IMR-90 (cell line): ENCODE results near the gene ITSN1. TPM values are rescaled to one million over a fixed set of nuclear protein-coding genes. Genes with fewer than 3 reads are reported as not detected.

Experiments used
- ATAC-seq: fragments of 200-7000 bp; cut with Tn5 transposase; 2 replicates; pipeline ENCODE4 v1.9.1; 2020; ENCODE audit warnings: low read depth, mild to moderate bottlenecking, moderate library complexity
- BruUV-seq: library from RNA; stranded (reverse); fragments of 400-500 nt; replicated peaks from 2 replicates; lab custom pipeline; 2021; lab: Mats Ljungman, UMichigan
- CTCF ChIA-PET: fragments of 300-600 bp; formaldehyde crosslinking; extraction: SDS; loops from one replicate; lab custom pipeline; 2021; ENCODE audit warnings: antibody characterized with exemption; lab: Yijun Ruan, JAX
- POLR2A ChIA-PET: fragments of 300-600 bp; sonication (Branson Sonifier 250); formaldehyde crosslinking; loops from one replicate; lab custom pipeline; 2022; ENCODE audit warnings: antibody characterized with exemption; ENCODE audit not compliant: unreplicated experiment; lab: Charles Lee
- DNase-seq: peaks from one replicate; pipeline ENCODE4 v3.0.0; 2013
- H2AFZ ChIP-seq: replicated peaks from 2 replicates; pipeline ENCODE3; 2013; ENCODE audit warnings: low read length, mild to moderate bottlenecking; ENCODE audit not compliant: poor library complexity
- H2AK5ac ChIP-seq: 2 replicates; pipeline ENCODE4 v1.6.1; 2013; ENCODE audit warnings: low read depth, low read length, inconsistent platforms
- H2AK9ac ChIP-seq: replicated peaks from 2 replicates; pipeline ENCODE3; 2013; ENCODE audit warnings: mild to moderate bottlenecking, low read depth, low read length, moderate library complexity; ENCODE audit not compliant: poor library complexity
- H2BK120ac ChIP-seq: 2 replicates; pipeline ENCODE4 v1.6.1; 2013; ENCODE audit warnings: low read depth, low read length, inconsistent platforms
- H2BK15ac ChIP-seq: 3 replicates; pipeline ENCODE4 v1.6.1; 2013; ENCODE audit warnings: low read depth, low read length, inconsistent platforms
- H2BK20ac ChIP-seq: 2 replicates; pipeline ENCODE4 v1.6.1; 2013; ENCODE audit warnings: low read depth, mild to moderate bottlenecking, inconsistent platforms, low read length, moderate library complexity
- H2BK5ac ChIP-seq: 2 replicates; pipeline ENCODE4 v1.6.1; 2013; ENCODE audit warnings: mild to moderate bottlenecking, low read depth, low read length, inconsistent platforms; ENCODE audit not compliant: poor library complexity, severe bottlenecking
- H3K14ac ChIP-seq: replicated peaks from 2 replicates; pipeline ENCODE4 v1.6.1; 2013; ENCODE audit warnings: low read depth, low read length, inconsistent platforms
- H3K18ac ChIP-seq: 2 replicates; pipeline ENCODE4 v1.6.1; 2013; ENCODE audit warnings: low read depth, low read length, control low read depth
- H3K23ac ChIP-seq: 2 replicates; pipeline ENCODE4 v1.6.1; 2013; ENCODE audit warnings: low read depth, low read length, inconsistent platforms
- H3K27ac ChIP-seq: 2 replicates; pipeline ENCODE4 v1.5.1; 2013; ENCODE audit warnings: mild to moderate bottlenecking, control low read depth, low read length; ENCODE audit not compliant: insufficient read depth
- H3K27me3 ChIP-seq: 2 replicates; pipeline ENCODE4 v1.6.1; 2013; ENCODE audit warnings: low read length; ENCODE audit not compliant: control insufficient read depth, insufficient read depth
- H3K36me3 ChIP-seq: 2 replicates; pipeline ENCODE4 v1.6.1; 2013; ENCODE audit warnings: low read length, mixed read lengths; ENCODE audit not compliant: control insufficient read depth, insufficient read depth
- H3K4ac ChIP-seq: 2 replicates; pipeline ENCODE4 v1.6.1; 2013; ENCODE audit warnings: low read depth, low read length, inconsistent platforms
- H3K4me1 ChIP-seq: 2 replicates; pipeline ENCODE4 v1.6.1; 2013; ENCODE audit warnings: low read length, mixed read lengths; ENCODE audit not compliant: control insufficient read depth, insufficient read depth
- H3K4me2 ChIP-seq: 2 replicates; pipeline ENCODE4 v1.6.1; 2013; ENCODE audit warnings: low read depth, mild to moderate bottlenecking, control low read depth, low read length, moderate library complexity
- H3K4me3 ChIP-seq: 2 replicates; pipeline ENCODE4 v1.5.1; 2013; ENCODE audit warnings: low read depth, mild to moderate bottlenecking, control low read depth, low read length, moderate library complexity; ENCODE audit not compliant: insufficient read depth
- H3K56ac ChIP-seq: 2 replicates; pipeline ENCODE4 v1.6.1; 2013; ENCODE audit warnings: low read length, inconsistent platforms; ENCODE audit not compliant: insufficient read depth; ENCODE audit errors: extremely low read depth
- H3K79me1 ChIP-seq, 2 experiments: 2 replicates each; pipeline ENCODE4 v1.6.1; 2013; ENCODE audit warnings: low read length in 2 of 2, inconsistent platforms in 1 of 2, low read depth in 1 of 2
- H3K9ac ChIP-seq: 2 replicates; pipeline ENCODE4 v1.6.1; 2013; ENCODE audit warnings: low read depth, low read length, control low read depth
- H3K9me1 ChIP-seq: 2 replicates; pipeline ENCODE4 v1.6.1; 2013; ENCODE audit warnings: low read length, inconsistent platforms; ENCODE audit not compliant: insufficient read depth
- H3K9me3 ChIP-seq: 2 replicates; pipeline ENCODE4 v1.6.1; 2013; ENCODE audit warnings: low read length; ENCODE audit not compliant: control insufficient read depth, insufficient read depth
- H4K20me1 ChIP-seq: 2 replicates; pipeline ENCODE4 v1.6.1; 2013; ENCODE audit warnings: low read length, inconsistent platforms; ENCODE audit not compliant: insufficient read depth
- H4K5ac ChIP-seq: 2 replicates; pipeline ENCODE4 v1.6.1; 2013; ENCODE audit warnings: mild to moderate bottlenecking, low read depth, low read length, control low read depth
- H4K8ac ChIP-seq, 2 experiments: 2 replicates each; pipeline ENCODE4 v1.6.1; 2013; ENCODE audit warnings: low read depth in 2 of 2, low read length in 2 of 2, control low read depth in 1 of 2, inconsistent platforms in 1 of 2
- H4K91ac ChIP-seq: 2 replicates; pipeline ENCODE4 v1.6.1; 2013; ENCODE audit warnings: low read depth, low read length, inconsistent platforms; ENCODE audit not compliant: insufficient read depth
- BHLHE40 ChIP-seq: fragments of 150-350 bp; IDR thresholded peaks from 2 replicates; pipeline ENCODE4 v1.6.1; 2016; ENCODE audit warnings: mild to moderate bottlenecking, low read depth, low read length
- CHD1 ChIP-seq: IDR thresholded peaks from 2 replicates; pipeline ENCODE4 v1.6.1; 2012; ENCODE audit warnings: low read depth, low read length, improper control_type of control experiment
- ELK1 ChIP-seq: fragments of 150-350 bp; IDR thresholded peaks from 2 replicates; pipeline ENCODE4 v1.6.1; 2016; ENCODE audit warnings: low read depth, mild to moderate bottlenecking, low read length, moderate library complexity, borderline replicate concordance
- FOS ChIP-seq: fragments of 150-350 bp; IDR thresholded peaks from 2 replicates; pipeline ENCODE4 v1.6.1; 2016; ENCODE audit warnings: low read depth, low read length
- MXI1 ChIP-seq: IDR thresholded peaks from 2 replicates; pipeline ENCODE4 v1.6.1; 2012; ENCODE audit warnings: low read depth, mild to moderate bottlenecking, low read length, moderate library complexity, borderline replicate concordance
- NFE2L2 ChIP-seq: fragments of 150-350 bp; IDR thresholded peaks from 2 replicates; pipeline ENCODE4 v1.6.1; 2016; ENCODE audit warnings: low read depth, mild to moderate bottlenecking, low read length
- POLR2A ChIP-seq: IDR thresholded peaks from 2 replicates; pipeline ENCODE4 v1.6.1; 2012; ENCODE audit warnings: mild to moderate bottlenecking, low read depth, low read length
- RAD21 ChIP-seq: IDR thresholded peaks from 2 replicates; pipeline ENCODE4 v1.6.1; 2012; ENCODE audit warnings: low read length, improper control_type of control experiment
- RCOR1 ChIP-seq: IDR thresholded peaks from 2 replicates; pipeline ENCODE4 v1.6.1; 2012; ENCODE audit warnings: mild to moderate bottlenecking, low read length, improper control_type of control experiment; ENCODE audit not compliant: insufficient replicate concordance
- RFX5 ChIP-seq: IDR thresholded peaks from 2 replicates; pipeline ENCODE4 v1.8.0; 2012; ENCODE audit warnings: low read depth, mild to moderate bottlenecking, low read length, moderate library complexity
- SMC3 ChIP-seq: fragments of 150-350 bp; IDR thresholded peaks from 2 replicates; pipeline ENCODE4 v1.6.1; 2016; ENCODE audit warnings: low read depth, mild to moderate bottlenecking, antibody characterized with exemption, low read length, moderate library complexity
- USF2 ChIP-seq: fragments of 150-350 bp; IDR thresholded peaks from 2 replicates; pipeline ENCODE4 v1.6.1; 2017; ENCODE audit warnings: mild to moderate bottlenecking, antibody characterized with exemption, low read length, low read depth
- WGBS, 2 experiments: methylation state at CpG; one replicate each; pipeline versions ENCODE4 v1.1.5 to v1.1.7; 2013; ENCODE audit warnings: missing lambda C conversion rate in 2 of 2; ENCODE audit not compliant: insufficient read length in 1 of 2; ENCODE audit errors: extremely low coverage in 2 of 2; 5-methylcytosine and 5-hydroxymethylcytosine counted together
- dilution Hi-C: fragments of 300-500 bp; cut with HindIII; formaldehyde crosslinking; loops from one replicate; pipeline ENCODE4 v1.14.3; 2018; ENCODE audit warnings: low sequenced_read_pairs; ENCODE audit not compliant: unreplicated experiment
- in situ Hi-C: fragments of 300-500 bp; cut with MboI; formaldehyde crosslinking; loops from 3 replicates; pipeline ENCODE4 v1.14.3; 2019; ENCODE audit warnings: low sequenced_read_pairs, inconsistent platforms, mixed read lengths
- intact Hi-C: fragments of 100-400 bp; cut with micrococcal nuclease; formaldehyde crosslinking; loops from 2 replicates; pipeline ENCODE4 v1.10.0; 2022
- polyA plus RNA-seq, 3 experiments: library from polyadenylated mRNA; depleted of rRNA; stranded (reverse); fragments of >200 nt; gene quantifications; 2 replicates each; pipeline ENCODE4 v1.2.3, GENCODE V29; 2012; ENCODE audit warnings: low replicate concordance in 1 of 3
- total RNA-seq: library from RNA; depleted of rRNA; stranded (reverse); fragments of >200 nt; gene quantifications from 2 replicates; pipeline ENCODE4 v1.2.3, GENCODE V29; 2012

Gene ITSN1
- total and polyA plus RNA-seq, 2 of the 4 experiments (the other 2 are of a cell fraction): 45.4 to 62.0 TPM

GRCh38 chr21:33817663-33818451 lies 175.6 kb downstream of the ITSN1 start:
- ATAC-seq (no peak), DNase-seq (no peak)
- BruUV-seq: no TSS peak
- ChIA-PET POLR2A (no interaction called here), CTCF (no interaction called here)
- no peak overlapping the region for H4K5ac ChIP-seq
- peaks cover 31% of the 10 kb centered on the region for H3K36me3 ChIP-seq
- no peak overlapping the region for H2BK15ac ChIP-seq
- no CpG with 5 or more reads among the region's 6 CpGs for WGBS, 2 experiments
- H3K9me1 ChIP-seq: peaks cover 4% of the 10 kb centered on the region; the same call in 1 of the 2 replicates
- no peak overlapping the region for H3K56ac ChIP-seq
- no peak overlapping the region for H3K9ac ChIP-seq
- dilution Hi-C loops: no loop called here
- H4K20me1 ChIP-seq: no peaks in the 10 kb centered on the region
- in situ Hi-C loops: no loop called here
- no peak overlapping the region for H2BK20ac ChIP-seq
- H3K14ac ChIP-seq: no peak overlapping the region
- H3K27me3 ChIP-seq: no peaks in the 10 kb centered on the region
- TF ChIP-seq BHLHE40 (no peak), NFE2L2 (no peak), RAD21 (no peak), SMC3 (no peak), RCOR1 (no peak), MXI1 (no peak), USF2 (no peak), POLR2A (no peak), CHD1 (no peak), RFX5 (no peak), ELK1 (no peak), FOS (no peak)
- no peak overlapping the region for H3K27ac ChIP-seq
- no peak overlapping the region for H2AFZ ChIP-seq
- no peak overlapping the region for H3K4ac ChIP-seq
- H3K18ac ChIP-seq: no peak overlapping the region
- no peaks in the 10 kb centered on the region for H3K9me3 ChIP-seq
- no peak overlapping the region for H4K91ac ChIP-seq
- no peak overlapping the region for H2BK5ac ChIP-seq
- H3K4me1 ChIP-seq: peaks cover 6% of the 10 kb centered on the region; the same call in 1 of the 2 replicates
- intact Hi-C loops: no loop called here
- no peak overlapping the region for H3K23ac ChIP-seq
- peaks cover 0 to 5% of the 10 kb centered on the region in 2 experiments; a peak in 1 of 4 replicates for H3K79me1 ChIP-seq
- no peak overlapping the region for H2AK5ac ChIP-seq
- H3K4me2 ChIP-seq: no peak overlapping the region
- H3K4me3 ChIP-seq: no peak overlapping the region
- H2BK120ac ChIP-seq: no peak overlapping the region
- no peak overlapping the region for H2AK9ac ChIP-seq
- no peak overlapping the region for H4K8ac ChIP-seq
